HepG2 (cell line): ENCODE data around the gene DOK4. TPM values are rescaled to one million over a fixed set of nuclear protein-coding genes. Genes with fewer than 3 reads are reported as not detected.
A peak's percentile ranks its signal among the peaks of the same experiment; 100 is the strongest.

ENCODE experiments used
- ARNTL ChIP-seq: sonication (generic); formaldehyde crosslinking; IDR thresholded peaks from 2 replicates; pipeline ENCODE4 v1.4.0; 2020; ENCODE audit warnings: mild to moderate bottlenecking, missing genetic modification reagents
- FOXK1 ChIP-seq: sonication (generic); formaldehyde crosslinking; IDR thresholded peaks from 2 replicates; pipeline ENCODE4 v1.4.0; 2020; ENCODE audit warnings: low read depth, missing genetic modification reagents, borderline replicate concordance
- HDAC6 ChIP-seq: fragments of 200-600 bp; sonication (generic); IDR thresholded peaks from 2 replicates; pipeline ENCODE4 v1.7.0; 2017; ENCODE audit warnings: mild to moderate bottlenecking, antibody characterized with exemption, low read length, low read depth
- HMG20B ChIP-seq: conservative IDR thresholded peaks from 2 replicates; pipeline ENCODE4 v1.6.1; 2016; ENCODE audit warnings: missing genetic modification reagents, missing compliant biosample characterization
- RAD21 ChIP-seq: fragments of 450-650 bp; formaldehyde crosslinking; IDR thresholded peaks from 2 replicates; pipeline ENCODE4 v1.5.0; 2020; ENCODE audit warnings: mild to moderate bottlenecking
- RBFOX2 ChIP-seq: fragments of 200-400 bp; formaldehyde crosslinking; IDR thresholded peaks from 2 replicates; pipeline ENCODE4 v1.6.1; 2017; ENCODE audit warnings: low read depth, mild to moderate bottlenecking, low read length
- ZNF335 ChIP-seq: sonication (generic); formaldehyde crosslinking; IDR thresholded peaks from 2 replicates; pipeline ENCODE4 v1.4.0; 2020; ENCODE audit warnings: missing genetic modification reagents
- ZNF563 ChIP-seq: sonication (generic); formaldehyde crosslinking; IDR thresholded peaks from 2 replicates; pipeline ENCODE4 v1.8.0; 2022; ENCODE audit warnings: mild to moderate bottlenecking, moderate library complexity, missing genetic modification reagents
- ZNF652 ChIP-seq: IDR thresholded peaks from 2 replicates; pipeline ENCODE4 v1.6.1; 2016; ENCODE audit warnings: low read depth, borderline replicate concordance
- polyA plus RNA-seq, 8 experiments: library from polyadenylated mRNA; depleted of rRNA in 3 of 8; stranded (reverse) in 7 of 8; unstranded in 1 of 8; fragments of >200 nt; fragmentation: Illumina TruSeq in 4 of 8; extraction: Trizol in 4 of 8; gene quantifications; 2 replicates each; pipeline versions ENCODE4 v1.2.1 to v1.2.3, GENCODE V29; 2011 to 2016; ENCODE audit warnings: low read depth in 4 of 8, missing spikeins in 1 of 8, mixed read lengths in 1 of 8; ENCODE audit not compliant: insufficient read depth in 1 of 8
- total RNA-seq, 5 experiments: library from RNA; depleted of rRNA; stranded (reverse); fragments of >200 nt; fragmentation: Illumina TruSeq; extraction: Trizol; gene quantifications; 2 replicates each; pipeline ENCODE4 v1.2.3, GENCODE V29; 2016; ENCODE audit warnings: low read depth in 1 of 5
- TF ChIP-seq, protein P1 (sequence below): sonication (generic); formaldehyde crosslinking; IDR thresholded peaks from 2 replicates; pipeline ENCODE4 v1.4.0; 2020; ENCODE audit warnings: missing genetic modification reagents
- TF ChIP-seq, protein P2 (sequence below), 2 experiments: sonication (generic) in 1 of 2; formaldehyde crosslinking in 1 of 2; IDR thresholded peaks; 2 replicates each; pipeline versions ENCODE4 v1.5.1 to v1.6.1; 2011 to 2020; ENCODE audit warnings: borderline replicate concordance in 1 of 2, low read depth in 1 of 2, low read length in 1 of 2, mild to moderate bottlenecking in 1 of 2, missing genetic modification reagents in 1 of 2, moderate library complexity in 1 of 2
- TF ChIP-seq, protein P3 (sequence below): fragments of 450-650 bp; IDR thresholded peaks from 2 replicates; pipeline ENCODE4 v1.6.1; 2016
- TF ChIP-seq, protein P4 (sequence below): IDR thresholded peaks from 2 replicates; pipeline ENCODE4 v1.4.0; 2020; ENCODE audit warnings: mild to moderate bottlenecking, missing genetic modification reagents
- TF ChIP-seq, protein P5 (sequence below): sonication (generic); formaldehyde crosslinking; IDR thresholded peaks from 2 replicates; pipeline ENCODE4; 2020; ENCODE audit warnings: missing genetic modification reagents, mild to moderate bottlenecking, borderline replicate concordance
- TF ChIP-seq, protein P6 (sequence below): sonication (generic); formaldehyde crosslinking; IDR thresholded peaks from 2 replicates; pipeline ENCODE4 v1.4.0; 2020; ENCODE audit warnings: mild to moderate bottlenecking, missing genetic modification reagents

Gene DOK4
- total and polyA plus RNA-seq, 2 of the 13 experiments (the other 11 are each of a cell fraction or from before 2014, with no cell fraction given), result 52.7 to 70.0 TPM

DNA sequence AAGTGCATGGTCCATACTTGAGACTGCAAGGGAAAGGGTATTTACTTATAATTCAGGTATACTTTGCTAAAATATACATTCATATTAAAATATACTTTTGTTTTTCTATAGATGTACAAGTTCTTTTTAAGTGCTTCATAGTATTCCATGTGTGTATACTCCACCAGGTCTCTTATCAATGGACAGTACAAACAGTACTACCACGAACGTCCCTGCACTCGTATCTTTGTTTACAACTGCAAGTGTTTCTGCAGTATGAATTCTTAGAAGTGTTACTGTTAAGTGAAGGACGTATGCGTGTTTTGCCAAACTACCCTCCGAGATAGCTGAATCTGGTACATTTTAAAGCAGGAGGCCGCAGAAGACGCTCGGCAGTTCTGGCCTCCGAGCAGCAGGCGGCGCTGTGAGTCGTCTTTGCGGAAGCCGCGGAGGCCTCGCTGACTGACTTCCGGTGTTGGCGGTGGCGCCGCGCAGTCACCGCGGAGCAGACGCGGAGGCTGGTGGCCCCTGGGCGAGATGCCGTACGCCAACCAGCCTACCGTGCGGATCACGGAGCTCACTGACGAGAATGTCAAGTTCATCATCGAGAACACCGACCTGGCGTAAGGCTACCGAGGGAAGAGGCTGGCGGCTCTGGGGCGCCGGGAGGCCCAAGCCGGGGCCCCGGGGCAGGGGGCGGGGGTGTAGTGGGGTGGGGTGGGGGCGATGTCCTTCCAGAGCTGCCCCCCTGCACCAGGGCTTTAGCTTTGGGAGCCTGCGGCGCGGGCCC lies 23.9 kb downstream of the DOK4 start, which contains the start of gene POLR2C (continued):
- TF ChIP-seq, protein P1, sequence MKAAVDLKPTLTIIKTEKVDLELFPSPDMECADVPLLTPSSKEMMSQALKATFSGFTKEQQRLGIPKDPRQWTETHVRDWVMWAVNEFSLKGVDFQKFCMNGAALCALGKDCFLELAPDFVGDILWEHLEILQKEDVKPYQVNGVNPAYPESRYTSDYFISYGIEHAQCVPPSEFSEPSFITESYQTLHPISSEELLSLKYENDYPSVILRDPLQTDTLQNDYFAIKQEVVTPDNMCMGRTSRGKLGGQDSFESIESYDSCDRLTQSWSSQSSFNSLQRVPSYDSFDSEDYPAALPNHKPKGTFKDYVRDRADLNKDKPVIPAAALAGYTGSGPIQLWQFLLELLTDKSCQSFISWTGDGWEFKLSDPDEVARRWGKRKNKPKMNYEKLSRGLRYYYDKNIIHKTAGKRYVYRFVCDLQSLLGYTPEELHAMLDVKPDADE (CRISPR knock-in tag), result 0 out of 2 replicates have a peak, but pooled peaks have one; percentile 77
- TF ChIP-seq HDAC6 (no peak), ZNF563 (CRISPR knock-in tag) (peak; percentile 78; the same call in 1 of the 2 replicates), RBFOX2 (peak; percentile 98), ARNTL (CRISPR knock-in tag) (peak; percentile 81), ZNF335 (CRISPR knock-in tag) (peak; percentile 74; the same call in 1 of the 2 replicates), FOXK1 (CRISPR knock-in tag) (peak; percentile 97), RAD21 (CRISPR knock-in tag) (peak; percentile 92), ZNF652 (CRISPR knock-in tag) (peak; percentile 72), HMG20B (peak; percentile 68)
- TF ChIP-seq, protein P2, sequence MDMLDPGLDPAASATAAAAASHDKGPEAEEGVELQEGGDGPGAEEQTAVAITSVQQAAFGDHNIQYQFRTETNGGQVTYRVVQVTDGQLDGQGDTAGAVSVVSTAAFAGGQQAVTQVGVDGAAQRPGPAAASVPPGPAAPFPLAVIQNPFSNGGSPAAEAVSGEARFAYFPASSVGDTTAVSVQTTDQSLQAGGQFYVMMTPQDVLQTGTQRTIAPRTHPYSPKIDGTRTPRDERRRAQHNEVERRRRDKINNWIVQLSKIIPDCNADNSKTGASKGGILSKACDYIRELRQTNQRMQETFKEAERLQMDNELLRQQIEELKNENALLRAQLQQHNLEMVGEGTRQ (IDR thresholded peaks at IDR 0.05; ENCODE audit: low read depth, low read length), result no peak
- TF ChIP-seq, protein P2 (CRISPR knock-in tag; IDR thresholded peaks at IDR 0.05; ENCODE audit: borderline replicate concordance), result no peak
- TF ChIP-seq, protein P3, sequence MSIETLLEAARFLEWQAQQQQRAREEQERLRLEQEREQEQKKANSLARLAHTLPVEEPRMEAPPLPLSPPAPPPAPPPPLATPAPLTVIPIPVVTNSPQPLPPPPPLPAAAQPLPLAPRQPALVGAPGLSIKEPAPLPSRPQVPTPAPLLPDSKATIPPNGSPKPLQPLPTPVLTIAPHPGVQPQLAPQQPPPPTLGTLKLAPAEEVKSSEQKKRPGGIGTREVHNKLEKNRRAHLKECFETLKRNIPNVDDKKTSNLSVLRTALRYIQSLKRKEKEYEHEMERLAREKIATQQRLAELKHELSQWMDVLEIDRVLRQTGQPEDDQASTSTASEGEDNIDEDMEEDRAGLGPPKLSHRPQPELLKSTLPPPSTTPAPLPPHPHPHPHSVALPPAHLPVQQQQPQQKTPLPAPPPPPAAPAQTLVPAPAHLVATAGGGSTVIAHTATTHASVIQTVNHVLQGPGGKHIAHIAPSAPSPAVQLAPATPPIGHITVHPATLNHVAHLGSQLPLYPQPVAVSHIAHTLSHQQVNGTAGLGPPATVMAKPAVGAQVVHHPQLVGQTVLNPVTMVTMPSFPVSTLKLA, result no peak
- TF ChIP-seq, protein P4, sequence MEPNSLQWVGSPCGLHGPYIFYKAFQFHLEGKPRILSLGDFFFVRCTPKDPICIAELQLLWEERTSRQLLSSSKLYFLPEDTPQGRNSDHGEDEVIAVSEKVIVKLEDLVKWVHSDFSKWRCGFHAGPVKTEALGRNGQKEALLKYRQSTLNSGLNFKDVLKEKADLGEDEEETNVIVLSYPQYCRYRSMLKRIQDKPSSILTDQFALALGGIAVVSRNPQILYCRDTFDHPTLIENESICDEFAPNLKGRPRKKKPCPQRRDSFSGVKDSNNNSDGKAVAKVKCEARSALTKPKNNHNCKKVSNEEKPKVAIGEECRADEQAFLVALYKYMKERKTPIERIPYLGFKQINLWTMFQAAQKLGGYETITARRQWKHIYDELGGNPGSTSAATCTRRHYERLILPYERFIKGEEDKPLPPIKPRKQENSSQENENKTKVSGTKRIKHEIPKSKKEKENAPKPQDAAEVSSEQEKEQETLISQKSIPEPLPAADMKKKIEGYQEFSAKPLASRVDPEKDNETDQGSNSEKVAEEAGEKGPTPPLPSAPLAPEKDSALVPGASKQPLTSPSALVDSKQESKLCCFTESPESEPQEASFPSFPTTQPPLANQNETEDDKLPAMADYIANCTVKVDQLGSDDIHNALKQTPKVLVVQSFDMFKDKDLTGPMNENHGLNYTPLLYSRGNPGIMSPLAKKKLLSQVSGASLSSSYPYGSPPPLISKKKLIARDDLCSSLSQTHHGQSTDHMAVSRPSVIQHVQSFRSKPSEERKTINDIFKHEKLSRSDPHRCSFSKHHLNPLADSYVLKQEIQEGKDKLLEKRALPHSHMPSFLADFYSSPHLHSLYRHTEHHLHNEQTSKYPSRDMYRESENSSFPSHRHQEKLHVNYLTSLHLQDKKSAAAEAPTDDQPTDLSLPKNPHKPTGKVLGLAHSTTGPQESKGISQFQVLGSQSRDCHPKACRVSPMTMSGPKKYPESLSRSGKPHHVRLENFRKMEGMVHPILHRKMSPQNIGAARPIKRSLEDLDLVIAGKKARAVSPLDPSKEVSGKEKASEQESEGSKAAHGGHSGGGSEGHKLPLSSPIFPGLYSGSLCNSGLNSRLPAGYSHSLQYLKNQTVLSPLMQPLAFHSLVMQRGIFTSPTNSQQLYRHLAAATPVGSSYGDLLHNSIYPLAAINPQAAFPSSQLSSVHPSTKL, result peak; percentile 83
- TF ChIP-seq, protein P5, sequence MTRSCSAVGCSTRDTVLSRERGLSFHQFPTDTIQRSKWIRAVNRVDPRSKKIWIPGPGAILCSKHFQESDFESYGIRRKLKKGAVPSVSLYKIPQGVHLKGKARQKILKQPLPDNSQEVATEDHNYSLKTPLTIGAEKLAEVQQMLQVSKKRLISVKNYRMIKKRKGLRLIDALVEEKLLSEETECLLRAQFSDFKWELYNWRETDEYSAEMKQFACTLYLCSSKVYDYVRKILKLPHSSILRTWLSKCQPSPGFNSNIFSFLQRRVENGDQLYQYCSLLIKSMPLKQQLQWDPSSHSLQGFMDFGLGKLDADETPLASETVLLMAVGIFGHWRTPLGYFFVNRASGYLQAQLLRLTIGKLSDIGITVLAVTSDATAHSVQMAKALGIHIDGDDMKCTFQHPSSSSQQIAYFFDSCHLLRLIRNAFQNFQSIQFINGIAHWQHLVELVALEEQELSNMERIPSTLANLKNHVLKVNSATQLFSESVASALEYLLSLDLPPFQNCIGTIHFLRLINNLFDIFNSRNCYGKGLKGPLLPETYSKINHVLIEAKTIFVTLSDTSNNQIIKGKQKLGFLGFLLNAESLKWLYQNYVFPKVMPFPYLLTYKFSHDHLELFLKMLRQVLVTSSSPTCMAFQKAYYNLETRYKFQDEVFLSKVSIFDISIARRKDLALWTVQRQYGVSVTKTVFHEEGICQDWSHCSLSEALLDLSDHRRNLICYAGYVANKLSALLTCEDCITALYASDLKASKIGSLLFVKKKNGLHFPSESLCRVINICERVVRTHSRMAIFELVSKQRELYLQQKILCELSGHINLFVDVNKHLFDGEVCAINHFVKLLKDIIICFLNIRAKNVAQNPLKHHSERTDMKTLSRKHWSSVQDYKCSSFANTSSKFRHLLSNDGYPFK (CRISPR knock-in tag), result peak; percentile 95
- TF ChIP-seq, protein P6, sequence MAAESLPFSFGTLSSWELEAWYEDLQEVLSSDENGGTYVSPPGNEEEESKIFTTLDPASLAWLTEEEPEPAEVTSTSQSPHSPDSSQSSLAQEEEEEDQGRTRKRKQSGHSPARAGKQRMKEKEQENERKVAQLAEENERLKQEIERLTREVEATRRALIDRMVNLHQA (CRISPR knock-in tag), result no peak
